Smooth muscle cell (in vitro differentiated cells): ENCODE results near the gene CHRDL2. TPM values are rescaled to one million over a fixed set of nuclear protein-coding genes. Genes with fewer than 3 reads are reported as not detected.

Experiments
- DNase-seq: peaks from one replicate; lab custom pipeline; 2025; ENCODE audit not compliant: unreplicated experiment; lab: John Stamatoyannopoulos, UW
- H2AFZ ChIP-seq: fragments of 200-600 bp; sonication (generic); 2 replicates; pipeline ENCODE4 v1.6.0; 2016; ENCODE audit warnings: antibody characterized with exemption, low read depth, mild to moderate bottlenecking
- H3F3A ChIP-seq: fragments of 200-600 bp; sonication (generic); 2 replicates; pipeline ENCODE4 v1.6.0; 2017; ENCODE audit warnings: antibody characterized with exemption, low read depth
- H3K27ac ChIP-seq: fragments of 200-600 bp; sonication (generic); 2 replicates; pipeline ENCODE4 v1.5.1; 2016; ENCODE audit warnings: low read depth, mild to moderate bottlenecking
- H3K27me3 ChIP-seq: fragments of 200-600 bp; sonication (generic); 2 replicates; pipeline ENCODE4 v1.6.1; 2016; ENCODE audit warnings: low read depth, mild to moderate bottlenecking
- H3K36me3 ChIP-seq: fragments of 200-600 bp; sonication (generic); 2 replicates; pipeline ENCODE4 v1.5.1; 2016; ENCODE audit warnings: low read depth
- H3K4me1 ChIP-seq: fragments of 200-600 bp; sonication (generic); 2 replicates; pipeline ENCODE4 v1.5.1; 2016; ENCODE audit warnings: low read depth
- H3K4me2 ChIP-seq: fragments of 200-600 bp; sonication (generic); 2 replicates; pipeline ENCODE4 v1.6.0; 2016; ENCODE audit warnings: mild to moderate bottlenecking
- H3K4me3 ChIP-seq: fragments of 200-600 bp; sonication (generic); 2 replicates; pipeline ENCODE4 v1.5.1; 2016; ENCODE audit warnings: mild to moderate bottlenecking
- H3K79me2 ChIP-seq: fragments of 200-600 bp; sonication (generic); 2 replicates; pipeline ENCODE4 v1.6.0; 2016; ENCODE audit warnings: low read depth, mild to moderate bottlenecking
- H3K9ac ChIP-seq: fragments of 200-600 bp; sonication (generic); 2 replicates; pipeline ENCODE4 v1.6.0; 2016; ENCODE audit warnings: low read depth
- H3K9me3 ChIP-seq: fragments of 200-600 bp; sonication (generic); replicated peaks from 2 replicates; pipeline ENCODE4 v1.5.1; 2016; ENCODE audit warnings: low read depth
- H4K20me1 ChIP-seq: fragments of 200-600 bp; sonication (generic); 2 replicates; pipeline ENCODE4 v1.6.0; 2016; ENCODE audit warnings: low read depth
- WGBS: methylation state at CpG from one replicate; pipeline ENCODE4 v1.1.7; 2016; ENCODE audit warnings: low lambda C conversion rate; 5-methylcytosine and 5-hydroxymethylcytosine counted together
- polyA plus RNA-seq: library from polyadenylated mRNA; unstranded; fragments of >200 nt; fragmentation: Nextera tagmentation; extraction: Ambion mirVana; gene quantifications from 2 replicates; pipeline ENCODE4 v1.2.1, GENCODE V29; 2016
- total RNA-seq: library from RNA; depleted of rRNA; stranded (reverse); fragments of >200 nt; gene quantifications from 2 replicates; pipeline ENCODE4 v1.2.3, GENCODE V29; 2014
- TF ChIP-seq, protein P1 (sequence below): fragments of 200-600 bp; sonication (generic); IDR thresholded peaks from 2 replicates; pipeline ENCODE4 v1.5.1; 2017; ENCODE audit warnings: borderline replicate concordance, mild to moderate bottlenecking, antibody characterized with exemption; ENCODE audit not compliant: insufficient read depth, poor library complexity, severe bottlenecking

Gene CHRDL2
- total and polyA plus RNA-seq, 2 experiments from 2014 or later = 13.8 to 71.4 TPM

DNA sequence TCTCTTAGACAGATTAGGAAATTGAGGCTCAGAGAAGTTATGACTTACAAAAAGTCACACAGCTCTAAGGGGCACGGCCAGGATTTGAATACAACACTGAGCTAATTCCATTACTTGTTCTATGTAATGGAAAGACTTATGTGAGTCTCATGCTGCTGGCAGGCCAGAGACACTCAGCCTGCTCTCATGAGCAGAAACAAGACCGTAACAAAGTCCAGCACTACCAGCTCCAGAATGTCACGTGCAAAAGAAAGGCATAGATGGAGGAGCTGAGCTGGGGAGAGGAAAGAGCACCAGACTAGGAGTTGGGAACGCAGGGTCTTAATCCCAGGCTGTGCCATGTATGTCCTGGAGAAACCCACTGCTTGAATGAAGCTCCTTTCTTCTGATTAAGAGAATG, 1.8 kb downstream of the CHRDL2 start:
- no peaks in the 10 kb centered on the region for H3F3A ChIP-seq

DNA sequence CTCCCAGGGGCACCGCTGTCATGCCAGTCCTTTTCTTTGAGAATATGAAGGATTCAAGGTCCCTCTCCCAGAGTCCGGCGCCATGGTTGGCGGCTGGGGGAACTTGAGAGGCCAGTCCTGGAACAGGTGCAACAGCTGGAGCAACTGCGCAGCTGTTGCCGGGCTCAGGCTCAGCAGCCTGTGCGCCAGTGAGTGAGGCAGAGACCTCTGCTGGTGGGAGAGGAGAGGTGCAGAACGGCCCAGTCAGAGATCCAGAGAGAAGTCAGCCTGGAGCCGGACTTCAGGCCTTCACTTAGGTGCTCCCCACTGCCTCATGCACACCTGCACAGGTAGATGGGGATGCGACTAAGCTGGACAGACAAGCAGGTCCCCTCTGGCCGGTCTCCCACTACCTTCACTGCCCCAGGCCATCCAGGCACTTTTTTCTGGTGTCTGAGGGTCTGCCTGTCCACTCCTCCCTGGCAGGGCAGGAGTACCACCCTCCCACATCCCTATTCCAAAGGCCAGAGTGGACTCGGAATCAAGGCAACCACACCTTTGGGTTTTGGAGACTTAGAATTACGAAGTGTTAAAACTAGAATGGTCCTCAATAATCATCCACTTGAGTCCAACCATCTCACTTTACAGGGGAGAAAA, 4.6 kb downstream of the CHRDL2 start:
- no peaks in the 10 kb centered on the region for H3K9me3 ChIP-seq
- no peak overlapping the region for H3K27ac ChIP-seq
- no peaks in the 10 kb centered on the region for H3K79me2 ChIP-seq
- H3K4me2 ChIP-seq = peak overlapping the region; percentile 64
- H4K20me1 ChIP-seq = no peaks in the 10 kb centered on the region
- DNase-seq = peak; percentile 16
- no peak overlapping the region for H2AFZ ChIP-seq
- TF ChIP-seq, protein P1, sequence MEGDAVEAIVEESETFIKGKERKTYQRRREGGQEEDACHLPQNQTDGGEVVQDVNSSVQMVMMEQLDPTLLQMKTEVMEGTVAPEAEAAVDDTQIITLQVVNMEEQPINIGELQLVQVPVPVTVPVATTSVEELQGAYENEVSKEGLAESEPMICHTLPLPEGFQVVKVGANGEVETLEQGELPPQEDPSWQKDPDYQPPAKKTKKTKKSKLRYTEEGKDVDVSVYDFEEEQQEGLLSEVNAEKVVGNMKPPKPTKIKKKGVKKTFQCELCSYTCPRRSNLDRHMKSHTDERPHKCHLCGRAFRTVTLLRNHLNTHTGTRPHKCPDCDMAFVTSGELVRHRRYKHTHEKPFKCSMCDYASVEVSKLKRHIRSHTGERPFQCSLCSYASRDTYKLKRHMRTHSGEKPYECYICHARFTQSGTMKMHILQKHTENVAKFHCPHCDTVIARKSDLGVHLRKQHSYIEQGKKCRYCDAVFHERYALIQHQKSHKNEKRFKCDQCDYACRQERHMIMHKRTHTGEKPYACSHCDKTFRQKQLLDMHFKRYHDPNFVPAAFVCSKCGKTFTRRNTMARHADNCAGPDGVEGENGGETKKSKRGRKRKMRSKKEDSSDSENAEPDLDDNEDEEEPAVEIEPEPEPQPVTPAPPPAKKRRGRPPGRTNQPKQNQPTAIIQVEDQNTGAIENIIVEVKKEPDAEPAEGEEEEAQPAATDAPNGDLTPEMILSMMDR = peak; percentile 85
- peaks cover 4% of the 10 kb centered on the region for H3K4me1 ChIP-seq
- no peak overlapping the region for H3K9ac ChIP-seq
- no peaks in the 10 kb centered on the region for H3K36me3 ChIP-seq
- H3K27me3 ChIP-seq = peaks cover 37% of the 10 kb centered on the region
- WGBS = 15% methylated on average over 13 of the region's 13 CpGs
- no peaks in the 10 kb centered on the region for H3F3A ChIP-seq
- no peak overlapping the region for H3K4me3 ChIP-seq

More for the DNA sequence above, 1.8 kb downstream of the CHRDL2 start:
- H3K9ac ChIP-seq = no peak overlapping the region
- no peak overlapping the region for H3K4me2 ChIP-seq
- no peaks in the 10 kb centered on the region for H3K79me2 ChIP-seq
- no peak overlapping the region for H2AFZ ChIP-seq
- peaks cover 63% of the 10 kb centered on the region for H3K27me3 ChIP-seq
- TF ChIP-seq, protein P1 = no peak
- no peaks in the 10 kb centered on the region for H4K20me1 ChIP-seq
- 70% methylated on average over 4 of the region's 4 CpGs for WGBS
- H3K27ac ChIP-seq = no peak overlapping the region
- peaks cover 6% of the 10 kb centered on the region for H3K4me1 ChIP-seq
- no peak for DNase-seq
- H3K9me3 ChIP-seq = no peaks in the 10 kb centered on the region
- H3K4me3 ChIP-seq = no peak overlapping the region
- H3K36me3 ChIP-seq = no peaks in the 10 kb centered on the region

- DNase-seq = no peak
- WGBS = 41% methylated on average over 4 of the region's 4 CpGs
- H3K27me3 ChIP-seq = peaks cover 30% of the 10 kb centered on the region
- H3K36me3 ChIP-seq = no peaks in the 10 kb centered on the region
- TF ChIP-seq, protein P1 = no peak
- peak overlapping the region; percentile 64 for H3K4me2 ChIP-seq
- H3K9me3 ChIP-seq = no peaks in the 10 kb centered on the region
- H4K20me1 ChIP-seq = no peaks in the 10 kb centered on the region
- no peak overlapping the region for H2AFZ ChIP-seq
- no peak overlapping the region for H3K9ac ChIP-seq
- H3K4me3 ChIP-seq = no peak overlapping the region
- peak overlapping the region; percentile 61 for H3K27ac ChIP-seq
- H3F3A ChIP-seq = no peaks in the 10 kb centered on the region
- H3K79me2 ChIP-seq = no peaks in the 10 kb centered on the region
- peaks cover 6% of the 10 kb centered on the region for H3K4me1 ChIP-seq
These were observed 5.5 kb downstream of the CHRDL2 start for GRCh38 chr11:74725701-74726100.

- no peaks in the 10 kb centered on the region for H3F3A ChIP-seq
- H3K79me2 ChIP-seq = no peaks in the 10 kb centered on the region
- H4K20me1 ChIP-seq = no peaks in the 10 kb centered on the region
- H3K4me3 ChIP-seq = no peak overlapping the region
- no peaks in the 10 kb centered on the region for H3K36me3 ChIP-seq
- no peak for DNase-seq
- no peaks in the 10 kb centered on the region for H3K9me3 ChIP-seq
- H3K27me3 ChIP-seq = peaks cover 8% of the 10 kb centered on the region
- peaks cover 12% of the 10 kb centered on the region for H3K4me1 ChIP-seq
- no peak overlapping the region for H3K27ac ChIP-seq
- no peak overlapping the region for H2AFZ ChIP-seq
- no peak overlapping the region for H3K4me2 ChIP-seq
- no peak overlapping the region for H3K9ac ChIP-seq
- TF ChIP-seq, protein P1 = no peak
- WGBS = 76% methylated on average over 5 of the region's 5 CpGs
These were observed 7.7 kb downstream of the CHRDL2 start for GRCh38 chr11:74723511-74723910.
